Measurements from ENCODE around the gene CDYL. TPM values are rescaled to one million over a fixed set of nuclear protein-coding genes. Genes with fewer than 3 reads are reported as not detected.

Gene CDYL
- total and polyA plus RNA-seq, 9 donors: 9.9 to 71.3 (median 45.1) TPM

GRCh38 chr6:4728436-4728769, 47.8 kb upstream of the CDYL start:
- H3K9me3 ChIP-seq: no peaks in the 10 kb centered on the region
- H3K36me3 ChIP-seq: no peaks in the 10 kb centered on the region
- no peak for DNase-seq
- H3K4me3 ChIP-seq: no peak overlapping the region
- H3K4me1 ChIP-seq (ENCODE audit: insufficient read depth): no peaks in the 10 kb centered on the region
- H3K27ac ChIP-seq: no peak overlapping the region
- intact Hi-C loops (cut with DNase I): no loop called here
- H3K27me3 ChIP-seq: no peaks in the 10 kb centered on the region
- 77 to 79% (median 79%) methylated on average over 4 of the region's 4 CpGs for WGBS, 3 donors
- TF ChIP-seq CTCF (IDR thresholded peaks at IDR 0.05): no peak
- TF ChIP-seq POLR2A (IDR thresholded peaks at IDR 0.05): no peak
- TF ChIP-seq EP300 (IDR thresholded peaks at IDR 0.05): no peak

- WGBS, 3 donors: 58 to 70% (median 61%) methylated on average over 2 of the region's 2 CpGs
- intact Hi-C loops (cut with DNase I): no loop called here
These were observed 47.3 kb upstream of the CDYL start for GRCh38 chr6:4728926-4729325.

GRCh38 chr6:4731996-4732395, 44.2 kb upstream of the CDYL start:
- no peaks in the 10 kb centered on the region for H3K9me3 ChIP-seq
- no peaks in the 10 kb centered on the region for H3K4me1 ChIP-seq (ENCODE audit: insufficient read depth)
- intact Hi-C loops (cut with DNase I): no loop called here
- H3K27ac ChIP-seq: no peak overlapping the region
- H3K36me3 ChIP-seq: no peaks in the 10 kb centered on the region
- no peak for DNase-seq
- WGBS, 3 donors: 95 to 99% (median 95%) methylated on average over 3 of the region's 3 CpGs
- no peak for TF ChIP-seq CTCF (IDR thresholded peaks at IDR 0.05)
- TF ChIP-seq POLR2A (IDR thresholded peaks at IDR 0.05): no peak
- no peak for TF ChIP-seq EP300 (IDR thresholded peaks at IDR 0.05)
- no peak overlapping the region for H3K4me3 ChIP-seq
- H3K27me3 ChIP-seq: no peaks in the 10 kb centered on the region

More at GRCh38 chr6:4728926-4729325, 47.3 kb upstream of the CDYL start:
- Histone ChIP-seq H3K4me1 (ENCODE audit: insufficient read depth) (no peaks in the 10 kb centered on the region), H3K27ac (no peak overlapping the region), H3K27me3 (no peaks in the 10 kb centered on the region), H3K36me3 (no peaks in the 10 kb centered on the region), H3K4me3 (no peak overlapping the region), H3K9me3 (no peaks in the 10 kb centered on the region)
- TF ChIP-seq EP300 (IDR thresholded peaks at IDR 0.05): no peak
- no peak for TF ChIP-seq CTCF (IDR thresholded peaks at IDR 0.05)
- TF ChIP-seq POLR2A (IDR thresholded peaks at IDR 0.05): no peak
- DNase-seq: no peak

- intact Hi-C loops (cut with DNase I): no loop called here
- no peak for TF ChIP-seq EP300 (IDR thresholded peaks at IDR 0.05)
- no peak for TF ChIP-seq POLR2A (IDR thresholded peaks at IDR 0.05)
- TF ChIP-seq CTCF (IDR thresholded peaks at IDR 0.05): no peak
- Histone ChIP-seq H3K9me3 (no peaks in the 10 kb centered on the region), H3K4me3 (peak overlapping the region; percentile 32), H3K36me3 (no peaks in the 10 kb centered on the region), H3K4me1 (ENCODE audit: insufficient read depth) (no peaks in the 10 kb centered on the region), H3K27ac (no peak overlapping the region), H3K27me3 (no peaks in the 10 kb centered on the region)
- DNase-seq: peak; percentile 32 to 62 (median 39)
- 5 to 10% (median 5%) methylated on average over 10 of the region's 10 CpGs for WGBS, 3 donors
These were observed 43.4 kb upstream of the CDYL start for GRCh38 chr6:4732691-4733315.

All from ovary (tissue), 9 donors.